ENCODE measurements around the gene KIAA0513.
A peak's percentile ranks its signal among the peaks of the same experiment; 100 is the strongest.

Gene KIAA0513

DNA sequence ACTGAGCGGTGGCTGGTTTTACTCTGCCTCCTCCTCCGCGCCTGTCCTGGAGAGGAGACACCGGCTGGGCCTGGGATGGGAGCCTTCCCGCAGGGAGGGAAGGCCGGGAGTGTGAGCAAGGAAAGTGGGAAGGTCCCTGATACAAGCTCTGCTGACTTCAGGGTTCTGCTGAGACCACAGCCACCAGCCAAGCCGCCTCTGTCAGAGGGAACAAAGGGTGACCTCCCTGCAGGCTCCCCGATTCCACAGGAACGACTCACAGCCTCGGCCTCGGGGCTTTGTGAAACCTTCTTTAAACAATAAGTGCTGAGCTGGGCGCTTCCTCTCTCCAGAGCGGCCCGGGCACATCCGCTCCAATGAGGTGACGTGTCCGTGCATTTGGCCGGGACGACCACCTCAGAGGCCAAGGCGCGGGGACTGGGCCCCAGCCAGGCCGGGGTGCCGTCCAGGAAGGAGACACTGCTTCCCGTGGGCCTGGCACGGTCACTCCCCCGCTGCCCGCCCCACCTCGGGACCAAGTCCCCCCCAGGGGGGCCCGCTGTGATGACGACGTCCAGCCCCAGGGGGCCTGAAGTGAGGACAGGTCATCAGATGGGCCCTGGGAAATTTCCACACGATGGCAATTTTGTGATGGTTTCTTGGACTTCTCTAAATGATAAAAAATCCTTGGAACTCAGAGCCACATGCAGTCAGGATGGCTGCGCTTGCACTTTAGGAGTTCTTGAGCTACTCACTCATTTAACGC, 96.5 kb downstream of the KIAA0513 start:
- no peak for DNase-seq

DNA sequence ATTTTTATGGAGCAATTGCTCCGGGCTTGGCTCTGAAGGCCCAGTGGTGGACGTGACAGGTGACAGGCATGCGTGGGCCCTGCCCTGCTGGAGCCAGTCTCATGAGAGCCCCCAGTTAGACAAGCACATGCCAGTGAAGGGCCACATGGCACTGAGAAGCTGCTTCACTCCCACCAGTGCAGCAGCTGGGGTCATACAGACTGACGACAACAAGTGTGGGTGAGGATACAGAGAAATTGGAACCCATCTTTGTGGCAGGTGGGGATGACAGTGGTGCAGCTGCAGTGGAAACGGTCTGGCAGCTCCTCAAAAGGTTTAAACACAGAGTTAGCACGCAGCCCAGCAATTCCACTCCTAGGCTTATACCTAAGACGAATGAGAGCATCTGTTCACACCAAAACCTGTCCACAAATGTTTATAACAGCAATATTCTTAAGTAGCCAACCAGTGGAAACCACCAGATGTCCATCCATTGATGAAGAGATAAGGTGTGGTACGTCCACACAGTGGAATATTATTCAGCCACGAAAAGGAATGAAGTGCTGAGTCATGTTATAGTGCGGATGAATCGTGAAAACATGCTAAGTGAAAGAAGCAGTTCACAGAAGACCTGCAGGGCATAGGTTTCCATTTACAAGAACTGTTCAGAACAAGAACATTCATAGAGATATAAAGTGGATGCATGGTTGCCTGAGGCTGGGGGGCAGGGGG, 97.2 kb downstream of the KIAA0513 start:
- no peak for DNase-seq

DNA sequence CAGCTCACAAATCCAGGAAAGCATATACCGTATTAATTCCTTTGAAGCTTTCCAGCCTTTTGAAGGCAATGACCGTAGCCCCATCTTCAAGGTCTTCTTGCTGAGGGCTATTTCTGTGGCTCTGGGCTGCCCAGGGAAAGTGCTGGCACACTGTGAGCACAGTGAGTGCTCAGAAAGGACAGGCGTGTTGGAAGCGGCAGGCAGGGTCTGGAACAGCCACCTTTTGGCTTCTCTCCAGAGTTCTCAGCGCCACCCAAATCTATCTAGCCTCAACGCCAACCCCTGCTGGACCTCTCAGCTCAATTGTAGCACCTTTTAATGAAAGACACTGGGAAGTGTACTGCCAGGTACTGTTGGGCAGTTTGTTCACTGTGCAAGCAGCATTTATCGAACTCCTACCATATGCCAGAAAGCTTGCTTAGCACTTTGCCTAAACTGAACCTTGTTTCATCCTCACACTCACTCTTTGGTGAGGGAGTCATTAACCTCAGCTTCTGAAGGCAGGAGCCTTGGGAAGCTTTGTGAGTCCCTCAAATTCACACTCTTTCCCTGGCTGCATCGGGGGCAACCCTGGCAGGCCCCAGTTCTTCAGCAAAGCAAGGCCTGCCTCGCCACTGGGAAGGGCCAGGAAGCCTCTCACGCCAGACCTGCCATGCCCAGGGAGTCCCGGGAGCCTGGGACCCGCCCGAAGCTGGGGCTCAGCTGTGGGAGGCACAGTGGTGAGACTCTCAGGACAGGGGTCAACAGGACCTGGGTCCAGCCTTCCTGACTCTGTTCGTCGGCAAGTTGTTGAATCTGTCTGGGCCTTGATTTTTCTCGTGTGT, 98.2 kb downstream of the KIAA0513 start:
- no peak for DNase-seq

DNA sequence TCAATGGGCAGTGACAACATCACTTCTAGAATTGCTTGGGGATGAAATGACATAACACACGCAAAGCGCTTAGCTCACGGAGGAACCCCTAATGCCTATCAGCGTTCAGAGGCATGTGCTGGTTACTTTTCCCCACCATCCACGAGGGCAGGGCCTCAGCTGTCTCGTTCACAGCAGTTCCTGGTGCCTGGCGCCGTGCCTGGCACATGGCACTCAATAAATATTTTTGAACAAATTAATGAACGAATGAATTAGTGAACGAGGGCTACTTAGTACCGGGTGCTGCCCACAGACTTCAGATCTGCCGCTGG, 98.8 kb downstream of the KIAA0513 start:
- DNase-seq, result no peak

DNA sequence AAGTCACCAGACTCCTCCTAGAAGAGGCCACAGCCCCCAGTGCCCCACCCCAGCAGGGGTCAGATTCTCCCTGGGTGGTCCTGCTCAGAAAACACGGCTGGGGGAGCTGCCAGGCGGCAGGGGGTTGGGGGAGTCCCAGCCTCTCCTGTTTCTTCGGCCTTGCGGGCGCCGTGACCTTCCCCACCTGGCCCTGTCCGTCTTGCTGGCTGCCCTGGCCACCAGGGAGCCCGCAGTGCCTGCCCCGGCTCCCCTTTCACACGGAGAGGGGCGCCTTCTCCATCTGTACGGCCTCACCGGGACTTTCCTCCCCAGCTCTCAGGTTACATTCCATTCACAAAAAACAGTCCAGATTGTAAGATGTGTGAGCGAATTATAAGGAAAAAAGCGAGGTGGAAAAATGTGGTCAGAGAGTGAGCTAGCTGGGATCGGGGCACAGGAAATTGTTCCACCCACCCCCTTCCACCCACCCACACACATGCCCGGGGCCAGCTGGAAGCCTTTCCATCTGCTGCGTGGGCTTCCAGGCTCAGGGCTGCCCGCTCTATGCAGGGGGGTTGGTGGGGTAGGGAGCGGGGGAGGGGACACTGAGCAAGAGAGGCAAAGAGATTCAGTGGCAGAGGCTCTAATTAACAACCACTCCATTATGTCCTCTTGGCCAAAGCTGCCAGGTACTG, 99.2 kb downstream of the KIAA0513 start:
- DNase-seq, result no peak

DNA sequence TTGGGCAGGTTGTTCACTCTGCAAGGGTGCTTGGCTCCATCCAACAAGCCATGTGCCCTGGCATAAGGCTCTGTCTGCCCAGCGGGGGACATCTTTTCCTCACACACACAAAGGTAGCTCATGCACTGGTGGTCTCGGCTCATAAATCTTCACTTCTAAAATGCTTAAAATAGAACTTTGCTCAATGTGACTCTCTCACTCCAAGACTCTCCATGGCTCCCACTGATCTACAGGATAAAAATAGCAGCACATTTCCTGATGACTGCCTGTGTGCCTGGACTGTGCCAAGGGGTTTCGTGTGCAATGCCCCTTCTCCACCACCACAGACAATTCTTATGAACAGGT, 99.8 kb downstream of the KIAA0513 start:
- no peak for DNase-seq

DNA sequence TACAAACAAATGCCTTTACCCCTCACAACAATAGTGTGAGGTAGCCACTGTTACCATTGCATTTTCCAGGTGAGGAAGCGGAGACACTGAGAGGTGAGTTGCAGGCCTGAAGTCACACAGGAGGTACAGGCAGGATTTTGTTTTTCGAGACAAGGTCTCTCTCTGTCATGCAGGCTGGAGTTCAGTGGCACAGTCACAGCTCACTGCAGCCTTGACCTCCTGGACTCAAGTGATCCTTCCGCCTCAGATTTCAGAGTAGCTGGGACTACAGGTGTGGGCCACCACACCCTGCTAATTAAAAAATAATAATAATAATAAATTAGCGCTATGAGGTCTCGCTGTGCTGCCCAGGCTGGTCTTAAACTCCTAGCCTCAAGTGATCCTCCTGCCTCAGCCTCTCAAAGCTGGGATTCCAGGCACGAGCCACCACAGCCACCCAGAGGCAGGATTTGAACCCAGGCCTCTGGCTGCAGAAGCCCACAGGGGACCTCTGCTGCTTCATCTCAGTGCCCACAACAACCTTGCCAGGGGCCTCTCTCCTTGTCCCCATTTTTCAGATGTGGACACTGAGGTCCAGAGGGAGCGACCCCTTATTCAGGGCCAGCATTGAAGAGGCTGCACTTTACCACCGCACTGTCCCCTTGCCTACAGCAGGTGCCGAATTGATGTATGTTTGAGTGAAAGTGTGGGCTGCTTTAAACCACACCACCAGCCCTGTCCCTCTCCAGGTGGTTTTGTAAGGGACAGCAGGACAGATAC, 100.7 kb downstream of the KIAA0513 start:
- DNase-seq, result no peak

DNA sequence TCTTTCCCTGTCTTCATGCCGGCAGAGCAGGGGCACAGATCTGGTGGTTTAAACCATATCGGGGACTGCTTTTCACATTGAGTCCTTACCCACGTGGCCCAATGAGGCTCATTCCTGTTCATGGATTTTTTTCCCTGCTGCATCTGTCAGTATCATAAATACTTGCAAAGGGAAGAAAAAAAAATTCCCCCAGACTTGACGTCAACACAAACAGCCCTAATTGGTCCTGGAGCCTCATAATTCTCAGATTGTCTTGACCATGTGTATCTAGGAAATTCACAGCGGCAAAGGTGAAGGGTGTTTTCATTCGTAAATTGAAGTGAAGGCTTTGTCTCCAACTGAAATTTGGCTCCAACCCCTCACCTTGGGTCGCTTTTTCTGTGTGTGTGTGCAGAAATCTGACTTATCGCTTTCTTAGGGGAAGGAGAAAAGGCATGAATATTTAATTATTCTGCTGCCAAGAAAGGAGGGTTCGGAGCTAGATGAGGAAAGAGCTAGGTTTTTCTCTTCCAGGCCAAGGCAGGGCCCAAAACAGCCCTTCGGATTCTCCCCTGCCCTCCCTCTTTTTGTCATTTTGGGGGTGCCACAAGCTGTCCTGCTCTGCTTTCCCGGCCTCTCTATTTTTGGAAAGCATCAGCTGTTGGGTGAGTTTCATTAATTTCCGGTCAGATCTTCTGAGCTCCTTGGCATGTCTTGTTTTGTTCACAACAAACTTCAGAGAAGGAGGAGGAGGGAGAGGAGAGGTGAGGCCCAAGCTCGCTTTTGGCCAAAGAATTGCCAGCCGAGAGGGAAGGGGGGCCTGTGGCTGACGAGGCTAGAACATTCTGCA, 102.5 kb downstream of the KIAA0513 start:
- DNase-seq, result no peak

DNA sequence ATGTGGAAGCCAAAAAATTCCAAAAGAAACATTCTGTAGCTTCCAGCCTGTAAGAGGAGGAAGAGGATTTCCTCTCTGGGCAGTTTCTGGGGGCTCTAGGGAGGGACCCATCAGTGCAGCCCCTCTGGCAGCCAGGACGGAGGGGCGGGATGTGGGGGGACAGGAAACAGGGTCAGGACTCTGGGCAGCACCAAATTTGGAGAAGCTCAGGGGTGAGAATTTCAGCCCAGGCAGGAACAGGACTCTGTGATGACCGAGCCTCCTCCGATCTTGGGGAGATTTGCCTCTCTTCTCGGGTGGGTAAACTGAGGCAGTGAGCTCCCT, 103.1 kb downstream of the KIAA0513 start:
- DNase-seq, result no peak

DNA sequence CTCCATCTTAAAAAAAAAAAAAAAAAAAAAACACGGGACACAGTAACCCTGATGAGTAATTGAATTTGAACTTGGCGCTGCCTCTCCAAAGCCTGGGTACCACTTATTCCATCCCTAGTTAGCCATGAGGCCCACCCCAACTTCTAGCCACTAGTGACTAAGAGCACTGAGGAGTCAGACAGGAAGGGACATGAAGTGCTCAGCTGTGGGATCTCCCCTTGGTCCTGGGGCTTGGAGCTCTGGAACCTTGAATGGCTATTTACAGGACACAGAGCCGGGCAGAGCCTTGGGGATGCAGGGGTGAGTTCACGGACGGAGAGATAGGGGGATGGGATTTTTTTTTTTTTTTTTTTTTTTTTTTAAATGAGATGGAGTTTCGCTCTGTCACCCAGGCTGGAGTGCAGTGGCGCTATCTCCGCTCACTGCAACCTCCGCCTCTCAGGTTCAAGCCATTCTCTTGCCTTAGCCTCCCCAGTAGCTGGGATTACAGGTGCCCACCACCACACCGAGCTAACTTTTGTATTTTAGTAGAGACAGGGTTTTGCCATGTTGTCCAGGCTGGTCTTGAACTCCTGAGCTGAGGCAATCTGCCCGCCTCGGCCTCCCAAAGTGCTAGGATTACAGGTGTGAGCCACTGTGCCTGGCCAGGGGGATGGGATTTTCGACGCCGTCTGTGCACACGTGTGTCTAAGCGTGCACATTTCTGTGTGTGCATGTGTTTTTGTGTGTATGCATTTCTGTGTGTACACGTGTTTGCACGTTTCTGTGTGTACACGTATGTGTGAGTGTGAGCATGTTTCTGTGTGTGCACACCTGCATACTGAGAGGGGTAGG, 105.1 kb downstream of the KIAA0513 start:
- no peak for DNase-seq

DNA sequence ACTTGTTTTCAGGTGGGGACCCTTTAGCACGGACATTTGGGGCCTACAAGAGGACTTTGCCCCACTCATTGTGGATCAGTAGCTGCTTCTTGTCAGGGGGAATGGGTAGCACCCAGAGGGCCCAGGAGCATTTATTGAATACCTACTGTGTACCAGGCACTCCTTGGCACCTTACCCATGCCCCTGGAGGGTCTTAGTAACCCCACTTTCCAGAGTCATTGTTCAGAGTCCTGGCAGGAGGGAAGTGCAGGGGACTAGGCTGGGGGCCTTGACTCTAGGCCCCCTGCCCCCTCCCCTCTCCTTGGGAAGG, 105.7 kb downstream of the KIAA0513 start:
- DNase-seq, result no peak

DNA sequence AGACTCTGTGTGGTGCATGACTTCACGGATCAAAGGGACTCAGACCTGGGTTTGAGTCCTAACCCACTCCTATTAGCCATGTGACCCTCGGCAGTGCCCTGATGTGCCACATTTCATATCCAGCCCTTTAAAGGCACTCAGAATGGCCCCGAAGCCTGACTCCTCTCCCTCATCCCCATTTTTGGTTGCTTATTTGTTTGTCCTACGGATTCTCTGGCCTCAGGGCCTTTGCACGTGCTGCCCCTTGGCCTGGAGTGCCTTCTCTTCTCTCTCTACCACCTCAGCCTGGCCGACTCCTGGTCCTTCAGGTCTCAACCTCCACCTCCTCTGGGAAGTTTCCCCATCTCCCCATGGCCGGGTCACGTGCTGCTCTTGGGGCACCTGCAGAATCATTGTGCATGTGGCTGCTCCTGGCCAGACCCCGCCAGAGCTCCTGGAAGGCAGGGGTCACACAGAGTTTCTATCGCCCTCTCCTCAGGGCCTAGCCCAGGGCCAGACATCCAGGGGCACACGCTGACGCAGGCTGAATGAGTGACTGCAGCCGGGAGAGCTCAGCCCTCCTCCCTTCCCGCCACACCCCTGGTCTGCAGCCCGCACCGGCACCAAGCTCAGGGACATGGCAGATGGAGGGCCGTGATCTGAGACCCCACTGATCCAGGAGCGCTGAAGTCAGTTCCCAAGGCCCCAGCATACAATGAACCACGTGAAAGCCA, 106.6 kb downstream of the KIAA0513 start:
- DNase-seq, result no peak

DNA sequence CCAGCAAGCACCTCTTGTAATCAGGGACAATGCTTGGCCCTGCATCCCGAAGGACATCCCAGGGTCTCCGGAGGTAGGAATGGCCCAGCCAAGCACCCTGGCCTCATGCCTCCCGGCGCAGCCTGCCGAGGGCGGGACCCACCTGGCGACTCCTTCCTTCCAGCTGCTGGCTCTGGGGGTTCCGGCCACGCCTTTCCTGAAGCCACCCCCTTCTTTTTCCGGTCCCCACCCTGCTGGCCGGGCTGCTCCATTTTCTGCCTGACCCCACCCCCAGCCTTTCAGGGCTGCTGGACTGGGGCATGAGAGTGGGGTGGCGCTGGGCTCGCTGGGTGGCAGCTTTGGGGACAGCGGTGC, 107.2 kb downstream of the KIAA0513 start:
- DNase-seq, result no peak

DNA sequence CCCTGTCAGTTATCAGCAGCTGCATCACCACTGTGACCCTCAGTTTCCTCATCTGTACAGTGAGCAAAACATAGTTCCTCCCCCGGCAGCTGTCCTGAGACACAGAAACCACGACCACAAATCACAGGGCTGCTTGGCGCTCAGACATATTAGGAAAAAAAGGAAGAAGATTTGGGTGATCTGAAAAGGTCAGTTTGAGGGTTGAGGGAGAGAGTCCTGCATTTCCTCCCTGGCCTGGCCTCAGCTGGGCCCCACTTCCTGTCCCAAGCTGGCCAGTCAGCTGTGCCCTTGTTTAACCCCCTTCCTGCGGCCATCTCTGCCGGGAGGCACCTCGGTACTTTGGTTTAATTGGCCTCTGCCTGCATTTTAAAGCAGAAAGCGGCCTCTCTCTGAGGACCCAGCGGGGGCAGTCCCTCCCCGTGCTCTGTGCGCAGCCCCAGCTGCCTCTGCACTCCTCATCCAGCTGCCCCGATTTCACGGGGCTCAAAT, 108.7 kb downstream of the KIAA0513 start:
- no peak for DNase-seq

DNA sequence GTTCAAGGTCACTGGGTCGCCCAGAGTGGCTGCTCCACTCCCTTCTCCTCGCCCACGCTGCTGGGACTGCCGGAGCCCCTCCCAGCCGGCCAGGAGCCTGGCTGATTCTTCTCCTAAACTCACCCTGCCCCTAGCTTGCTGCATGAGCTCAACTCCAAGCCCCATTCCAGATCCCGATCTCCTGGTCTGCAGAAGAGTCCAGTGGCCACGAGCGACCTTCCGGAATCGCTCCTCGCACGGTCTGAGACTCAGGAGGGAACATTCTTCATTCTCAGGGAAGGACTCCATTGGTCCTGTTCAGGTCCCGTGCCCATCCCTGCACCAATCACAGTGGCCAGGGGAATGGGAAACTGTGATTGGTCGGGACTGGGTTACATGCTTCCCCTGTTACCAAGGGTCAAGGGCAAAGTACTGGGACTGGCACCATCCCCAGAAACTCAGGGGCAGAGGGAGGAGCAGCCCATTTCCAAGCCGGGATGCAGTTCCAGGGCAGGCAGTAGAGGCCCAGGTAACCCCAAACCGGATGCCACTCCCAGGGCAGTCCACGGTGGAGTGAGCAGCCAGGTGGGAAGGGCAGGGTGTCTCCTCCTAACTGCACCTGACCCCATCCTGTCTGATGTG, 109.2 kb downstream of the KIAA0513 start:
- no peak for DNase-seq

DNA sequence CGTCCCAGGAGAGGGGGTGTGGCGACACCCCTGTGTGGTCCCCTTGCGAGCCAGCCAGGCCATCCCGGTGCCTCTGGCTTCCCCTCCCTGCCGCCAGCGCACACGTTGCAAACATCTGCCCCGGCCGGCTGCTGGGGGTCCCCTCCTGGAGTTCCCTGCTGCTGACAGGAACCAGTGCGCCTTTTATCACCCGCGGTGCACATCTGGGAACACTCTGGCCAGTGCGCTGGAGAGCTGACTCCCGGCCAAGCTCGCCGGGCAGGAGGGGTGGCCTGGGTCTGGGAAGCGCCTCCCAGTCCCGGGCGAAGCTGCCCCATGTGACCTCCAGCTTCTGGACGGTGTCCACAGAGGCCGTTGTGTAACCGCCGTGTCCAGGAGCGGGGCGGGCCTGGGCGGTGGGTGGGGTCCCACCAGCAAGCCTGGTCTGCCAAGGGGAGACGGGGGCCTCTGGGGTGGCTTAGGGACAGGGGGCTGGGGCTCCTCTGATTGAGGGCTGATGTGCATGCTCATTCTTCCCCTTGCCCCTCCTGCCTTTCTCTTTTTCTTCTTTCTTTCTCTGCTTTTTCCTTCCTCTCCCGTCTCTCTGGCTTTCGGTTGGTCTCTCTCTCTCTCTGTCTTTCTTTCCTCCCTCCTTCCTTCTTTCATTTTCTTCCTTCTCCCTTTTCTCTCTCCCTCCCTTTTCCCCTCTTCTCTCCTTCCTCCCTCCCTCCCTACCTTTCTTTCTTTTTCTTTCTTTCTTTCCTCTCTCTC, 109.9 kb downstream of the KIAA0513 start:
- DNase-seq, result no peak

DNA sequence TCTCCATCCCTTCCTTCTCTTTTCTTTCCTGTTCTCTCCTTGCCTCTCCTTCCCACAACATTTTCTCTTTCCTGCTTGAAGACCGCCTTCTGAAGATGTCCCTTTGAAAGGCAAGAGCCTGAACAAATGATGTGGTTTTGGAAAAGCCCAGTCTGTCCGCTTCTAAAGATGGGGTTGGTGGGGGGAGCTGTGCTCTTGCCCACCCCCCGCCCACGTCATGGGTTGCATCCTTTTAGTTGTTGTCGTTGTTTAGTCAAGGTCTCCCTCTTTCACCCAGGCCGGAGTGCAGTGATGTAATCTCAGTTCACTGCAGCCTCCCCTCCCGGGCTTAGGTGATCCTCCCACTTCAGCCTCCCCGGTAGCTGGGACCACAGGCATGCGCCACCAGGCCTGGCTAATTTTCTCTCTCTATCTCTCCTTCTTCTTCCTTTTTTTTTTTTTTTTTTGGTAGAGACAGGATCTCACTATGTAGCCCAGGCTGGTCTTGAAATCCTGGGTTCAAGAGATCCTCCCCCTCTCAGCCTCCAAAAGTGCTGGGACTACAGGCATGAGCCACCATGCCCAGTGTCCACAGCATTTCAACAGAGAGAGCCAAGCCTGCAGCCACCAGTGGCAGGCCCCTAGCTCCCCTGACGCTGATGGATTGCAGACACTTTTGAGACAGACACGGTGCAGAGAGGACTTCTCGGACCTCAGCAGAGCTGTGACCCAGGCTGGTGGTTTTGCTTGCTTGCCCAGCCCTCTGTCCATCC, 110.7 kb downstream of the KIAA0513 start:
- DNase-seq, result no peak

DNA sequence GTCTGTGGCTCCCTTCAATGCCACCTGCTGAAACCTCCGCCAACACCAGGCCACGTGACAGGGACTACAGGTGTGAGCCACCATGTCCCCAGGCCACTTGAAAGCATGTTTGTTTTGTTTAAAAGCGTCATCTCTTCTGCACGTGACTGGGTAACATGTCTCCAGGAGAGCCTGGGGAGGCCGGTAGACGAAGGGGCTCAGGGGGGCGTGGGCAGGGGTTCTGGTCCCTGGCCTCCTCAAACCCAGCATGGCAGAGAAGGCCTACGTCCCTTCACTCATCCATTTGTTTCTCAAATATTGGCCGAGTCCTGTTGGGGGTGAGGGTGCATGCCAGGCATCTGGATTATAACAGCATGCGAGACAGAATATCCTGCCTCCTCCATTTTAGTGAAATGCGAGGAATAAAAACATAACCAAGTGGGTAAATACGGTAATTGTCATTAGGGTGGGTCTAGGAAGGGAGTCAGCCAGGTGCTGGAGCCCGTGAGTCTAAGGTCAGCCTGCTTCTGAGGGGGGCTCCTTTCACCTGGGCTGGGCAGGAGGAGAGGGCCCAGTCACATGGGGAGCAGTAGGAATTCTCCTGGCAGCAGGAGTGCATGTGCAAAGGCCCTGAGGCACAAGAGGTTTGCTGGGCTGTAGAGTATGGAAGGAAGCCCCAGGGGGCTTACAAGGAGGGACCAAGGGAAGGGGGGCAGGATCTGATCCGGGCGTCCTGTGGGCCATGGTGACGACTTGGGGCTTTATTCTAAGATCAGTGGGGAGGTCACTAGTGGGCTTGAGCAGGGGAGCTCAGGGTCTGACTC, 111.4 kb downstream of the KIAA0513 start:
- peak; percentile 86 for DNase-seq
